SIG-M5 treated with dmso at 0.1 percent for 504 hours (cell line): Measurements from ENCODE around the gene C19orf85.
A peak's percentile ranks its signal among the peaks of the same experiment; 100 is the strongest.
"Not testable (repeated sequence)": the region's sequence is repeated elsewhere in the genome, so short reads cannot be mapped to it uniquely, and the experiment has no call there.

Source experiments
- DNase-seq: peaks from one replicate; lab custom pipeline; 2025; ENCODE audit not compliant: unreplicated experiment; lab: John Stamatoyannopoulos, UW

Gene C19orf85

DNA sequence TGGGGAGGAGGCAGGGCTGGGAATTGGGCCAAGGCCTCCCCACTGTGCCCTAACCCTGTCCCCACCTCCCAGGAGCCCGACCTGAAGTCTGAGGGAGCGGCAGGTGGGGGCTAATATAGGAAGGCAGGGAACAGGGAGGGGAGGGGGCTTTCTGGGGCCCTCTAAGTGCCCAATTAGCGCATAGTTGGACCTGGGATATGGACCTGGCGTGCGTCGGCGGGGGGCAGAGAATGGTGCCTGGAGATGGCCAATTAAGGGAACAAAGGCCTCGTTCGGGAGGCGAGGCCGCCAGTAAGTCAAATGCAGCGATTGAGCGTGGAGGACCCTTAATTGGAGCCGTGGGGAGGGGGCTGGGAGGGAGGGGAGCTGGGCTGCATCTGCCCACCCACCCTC lies at the start of gene C19orf85:
C19orf85 (minus strand) TSS at position 90 of the 393 bp plus-strand sequence. CDS start 197 bp downstream, outside the sequence.
- DNase-seq, result no peak

DNA sequence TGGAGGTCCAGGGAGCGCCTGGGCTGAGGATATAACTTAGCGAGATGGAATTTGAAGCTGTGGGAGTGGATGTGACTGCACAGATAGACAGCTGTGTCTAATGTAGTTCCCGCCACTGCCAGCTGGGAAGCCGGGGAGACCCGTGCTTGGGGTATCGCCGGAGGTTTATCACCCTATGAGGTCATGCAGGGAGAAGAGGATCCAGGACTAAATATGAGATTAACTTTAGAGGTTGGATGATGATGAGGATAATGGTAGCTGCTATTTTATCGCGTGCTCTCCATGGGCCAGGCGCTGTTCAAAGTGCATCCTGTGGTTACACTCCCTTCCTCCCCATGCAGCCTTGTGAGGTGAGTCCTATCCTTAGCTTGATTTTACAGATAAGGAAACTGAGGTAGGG lies 43.6 kb upstream of the C19orf85 start:
- no peak for DNase-seq

GRCh38 chr19:55504981-55505380 lies 40.4 kb upstream of the C19orf85 start:
- DNase-seq, result no peak

- DNase-seq, result no peak
Observed at GRCh38 chr19:55504252-55504603, 39.7 kb upstream of the C19orf85 start.

GRCh38 chr19:55503502-55504251 lies 39.1 kb upstream of the C19orf85 start:
- peak; percentile 55 for DNase-seq

- no peak for DNase-seq
Observed at GRCh38 chr19:55503157-55503501, 38.6 kb upstream of the C19orf85 start.

DNA sequence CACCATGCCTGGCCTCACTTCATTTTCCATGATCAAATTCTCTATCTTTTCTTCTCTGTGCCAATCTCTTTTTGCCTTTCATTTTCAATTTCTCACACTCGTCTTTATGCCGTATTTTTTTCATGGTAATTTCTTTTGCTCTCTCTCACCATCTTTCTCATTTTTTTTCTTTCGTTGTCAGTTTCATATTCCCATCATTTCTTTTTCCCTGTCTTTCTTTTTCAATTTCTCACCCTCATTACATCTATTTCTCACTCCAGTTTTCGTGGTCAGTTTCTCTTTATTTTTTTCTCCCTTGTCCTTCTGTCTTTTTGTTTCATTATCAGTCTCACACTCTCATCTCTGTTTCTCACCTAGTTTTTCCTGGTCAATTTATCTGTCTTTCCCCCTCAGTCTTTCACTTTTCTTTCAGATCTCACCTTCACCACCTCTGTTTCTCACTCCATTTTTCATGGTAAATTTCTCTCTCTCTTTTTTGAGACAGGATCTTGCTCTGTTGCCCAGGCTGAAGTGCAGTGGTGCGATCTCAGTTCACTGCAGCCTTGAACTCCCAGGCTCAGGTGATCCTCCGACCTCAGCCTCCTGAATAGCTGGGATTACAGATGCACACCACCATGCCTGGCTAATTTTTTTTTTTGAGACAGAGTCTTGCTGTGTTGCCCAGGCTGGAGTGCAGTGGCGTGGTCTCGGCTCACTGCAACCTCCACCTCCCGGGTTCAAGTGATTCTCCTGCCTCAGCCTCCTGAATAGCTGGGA lies 37.8 kb upstream of the C19orf85 start:
- DNase-seq, result no peak

DNA sequence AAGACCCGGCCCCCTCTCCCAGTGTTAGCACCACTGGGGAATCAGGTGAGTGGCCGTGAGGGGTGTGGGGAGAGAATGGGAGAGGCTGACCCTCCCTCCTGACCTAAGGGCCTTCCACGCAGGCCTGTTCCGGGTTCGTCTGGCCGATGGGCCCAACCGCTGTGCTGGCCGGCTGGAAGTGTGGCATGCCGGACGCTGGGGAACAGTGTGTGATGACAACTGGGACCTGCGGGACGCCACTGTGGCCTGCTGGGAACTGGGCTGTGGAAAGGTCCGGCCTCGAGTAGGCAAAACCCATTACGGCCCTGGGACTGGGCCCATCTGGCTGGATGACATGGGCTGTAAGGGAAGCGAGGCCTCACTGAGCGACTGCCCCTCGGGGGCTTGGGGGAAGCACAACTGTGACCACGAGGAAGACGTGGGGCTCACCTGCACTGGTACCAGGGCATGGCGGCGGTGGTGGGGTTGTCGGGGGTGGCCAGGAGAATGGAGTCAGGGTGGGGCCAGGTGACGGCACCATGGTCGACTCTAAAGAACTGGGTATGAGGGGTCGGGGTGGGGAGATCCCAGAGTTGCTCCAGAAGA lies 35.9 kb upstream of the C19orf85 start:
- DNase-seq, result no peak

- no peak for DNase-seq
Observed at GRCh38 chr19:55498246-55498840, 33.8 kb upstream of the C19orf85 start.

DNA sequence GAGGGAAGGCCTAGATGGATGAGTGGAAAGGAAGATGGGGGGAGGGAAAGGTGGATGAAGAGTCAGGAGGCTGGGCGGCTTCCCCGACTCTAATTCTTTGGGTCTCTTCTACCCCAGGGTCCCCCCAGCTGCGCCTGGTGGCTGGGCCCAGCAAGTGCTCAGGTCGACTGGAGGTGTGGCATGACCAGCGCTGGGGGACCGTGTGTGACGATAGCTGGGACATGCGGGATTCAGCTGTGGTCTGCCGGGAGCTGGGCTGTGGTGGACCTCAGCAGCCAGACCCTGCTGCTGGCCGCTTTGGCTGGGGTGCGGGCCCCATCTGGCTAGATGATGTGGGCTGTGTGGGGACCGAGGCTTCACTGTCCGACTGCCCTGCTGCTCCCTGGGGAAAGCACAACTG lies 33.2 kb upstream of the C19orf85 start:
- DNase-seq, result no peak

DNA sequence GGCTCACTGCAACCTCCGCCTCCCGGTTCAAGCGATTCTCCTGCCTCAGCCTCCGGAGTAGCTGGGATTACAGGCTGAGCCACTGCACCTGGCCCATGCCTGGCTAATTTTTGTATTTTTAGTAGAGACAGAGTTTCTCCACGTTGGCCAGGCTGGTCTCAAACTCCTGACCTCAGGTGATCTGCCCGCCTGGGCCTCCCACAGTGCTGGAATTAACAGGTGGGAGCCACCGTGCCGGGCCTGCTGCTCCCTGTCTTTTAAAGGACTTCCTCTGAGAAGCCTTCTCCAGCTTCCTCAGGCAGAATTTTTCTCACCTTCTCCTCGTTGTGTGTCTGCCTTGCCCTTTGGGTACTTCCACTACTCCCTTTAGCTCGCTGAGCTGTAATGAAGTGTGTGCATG lies 32.3 kb upstream of the C19orf85 start:
- DNase-seq, result not testable (repeated sequence)

DNA sequence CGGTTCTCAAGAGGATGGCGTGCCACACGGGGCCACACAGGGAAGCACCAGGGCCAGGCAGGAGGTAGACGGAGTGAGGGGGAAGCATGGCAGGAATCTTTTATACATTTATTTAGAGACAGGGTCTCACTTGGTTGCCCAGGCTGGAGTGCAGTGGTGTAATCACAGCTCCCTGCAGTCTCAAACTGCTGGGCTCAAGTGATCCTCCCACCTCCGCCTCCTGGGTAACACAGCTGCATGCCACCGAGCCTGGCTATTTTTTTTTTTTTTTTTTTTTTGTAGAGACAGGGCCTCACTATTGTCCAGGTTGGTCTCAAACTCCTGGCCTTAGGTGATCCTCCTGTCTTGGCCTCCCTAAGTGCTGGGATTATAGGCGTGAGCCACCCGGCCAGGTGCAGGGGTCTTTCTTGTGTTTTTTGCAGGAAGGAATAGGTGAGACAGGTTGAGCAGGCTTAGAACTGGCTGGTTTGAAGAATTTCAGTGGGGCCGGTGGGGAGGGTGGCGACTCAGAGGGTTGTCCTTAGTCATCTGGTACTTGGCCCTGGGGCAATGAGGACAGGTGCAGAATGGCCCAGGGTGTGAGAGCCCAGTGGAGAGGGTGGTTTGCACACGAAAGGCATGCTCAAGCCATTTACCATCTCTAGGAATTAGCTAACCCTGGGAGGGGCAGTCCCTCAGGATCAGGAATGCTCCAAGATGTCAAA lies 31.2 kb upstream of the C19orf85 start:
- DNase-seq, result no peak

GRCh38 chr19:55494172-55494761 lies 29.7 kb upstream of the C19orf85 start:
- DNase-seq, result no peak

GRCh38 chr19:55493645-55494171 lies 29.2 kb upstream of the C19orf85 start:
- no peak for DNase-seq

DNA sequence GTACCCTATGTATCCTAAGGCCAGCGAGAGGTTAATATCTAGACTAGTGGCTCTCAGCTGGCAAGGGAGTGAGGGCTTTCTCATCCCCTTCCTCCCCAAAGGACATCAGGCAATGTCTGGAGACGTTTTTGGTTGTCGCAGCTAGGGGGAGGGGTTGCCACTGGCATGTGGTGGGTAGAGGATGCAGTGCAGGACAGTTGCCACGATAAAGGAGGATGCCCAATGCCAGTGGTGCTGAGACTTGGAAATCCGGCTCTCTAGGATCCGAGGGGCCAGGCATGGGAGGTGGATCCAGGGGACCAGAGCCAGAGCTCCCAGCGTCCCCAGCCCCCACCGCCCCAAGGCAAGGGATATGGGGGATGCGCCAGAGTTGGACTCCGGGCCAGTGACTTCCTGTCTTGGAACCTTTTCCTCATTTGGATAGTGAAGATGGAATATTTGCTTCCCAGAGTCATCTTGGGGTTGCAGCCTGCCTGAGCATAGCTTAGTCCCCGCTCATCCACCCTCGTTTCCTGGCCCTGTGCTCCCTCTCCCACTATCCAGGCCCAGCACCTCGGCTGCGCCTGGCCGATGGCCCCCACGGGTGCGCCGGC lies 28.6 kb upstream of the C19orf85 start:
- DNase-seq, result no peak

DNA sequence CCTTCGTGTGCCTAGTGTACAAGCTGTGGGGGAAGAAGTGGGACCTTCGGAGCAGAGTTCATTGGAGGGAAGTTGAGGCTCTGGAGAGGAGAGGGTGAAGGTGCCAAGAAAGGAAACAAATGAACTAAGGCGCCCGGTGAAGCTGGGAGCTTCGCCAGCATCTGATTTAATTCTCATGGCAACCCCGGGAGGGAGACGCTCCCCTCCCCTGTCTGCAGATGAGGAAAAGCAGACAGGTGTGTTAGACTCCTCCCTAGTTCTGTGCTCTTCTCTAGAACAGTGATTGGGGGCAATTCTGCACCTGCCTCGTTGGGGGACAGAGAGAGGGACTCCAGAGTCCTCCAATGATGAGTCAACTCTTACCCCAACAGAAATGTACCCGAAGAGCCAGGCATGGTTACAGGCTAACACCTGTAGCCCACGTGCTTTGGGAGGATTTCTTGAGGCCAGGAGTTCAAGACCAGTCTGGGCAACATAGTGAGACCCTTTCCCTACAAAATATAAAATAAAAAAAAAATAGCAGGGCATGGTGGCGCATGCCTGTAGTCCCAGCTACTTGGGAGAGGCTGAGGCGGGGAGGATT lies 27.9 kb upstream of the C19orf85 start:
- no peak for DNase-seq

GRCh38 chr19:55491546-55492360 lies 27.2 kb upstream of the C19orf85 start:
- DNase-seq, result no peak

GRCh38 chr19:55490478-55491432 lies 26.2 kb upstream of the C19orf85 start:
- DNase-seq, result no peak
